ENCODE results near the gene FRRS1L. TPM values are rescaled to one million over a fixed set of nuclear protein-coding genes. Genes with fewer than 3 reads are reported as not detected.
A peak's percentile ranks its signal among the peaks of the same experiment; 100 is the strongest.

Gene FRRS1L
- total RNA-seq, 4 donors from 2014 or later = 0.40 to 0.96 (median 0.64) TPM; not detected in 1

GRCh38 chr9:109113892-109114609, 53.0 kb downstream of the FRRS1L start:
- intact Hi-C loops (cut with DNase I; ENCODE audit: low total_unique reads) (no loop called here), in situ Hi-C loops (cut with MboI; ENCODE audit: low pct_ligation_motif_present in 1 of 4, low pct_unique_long_range_greater_than_20kb in 1 of 4, low sequenced_read_pairs in 3 of 4) (no loop called here)
- Histone ChIP-seq H3K27me3 (no peaks in the 10 kb centered on the region), H3K9me3 (no peaks in the 10 kb centered on the region), H3K4me1 (peaks cover 33 to 91% (median 48%) of the 10 kb centered on the region in 4 donors), H3K36me3 (no peaks in the 10 kb centered on the region), H3K27ac (peak overlapping the region; percentile 42 to 77 (median 66)), H3K4me3 (no peak overlapping the region)
- TF ChIP-seq POLR2AphosphoS5 (IDR thresholded peaks at IDR 0.05) (no peak), POLR2A (IDR thresholded peaks at IDR 0.05) (no peak), EP300 (IDR thresholded peaks at IDR 0.05; ENCODE audit: low read depth) (no peak)
- TF ChIP-seq, protein P1, sequence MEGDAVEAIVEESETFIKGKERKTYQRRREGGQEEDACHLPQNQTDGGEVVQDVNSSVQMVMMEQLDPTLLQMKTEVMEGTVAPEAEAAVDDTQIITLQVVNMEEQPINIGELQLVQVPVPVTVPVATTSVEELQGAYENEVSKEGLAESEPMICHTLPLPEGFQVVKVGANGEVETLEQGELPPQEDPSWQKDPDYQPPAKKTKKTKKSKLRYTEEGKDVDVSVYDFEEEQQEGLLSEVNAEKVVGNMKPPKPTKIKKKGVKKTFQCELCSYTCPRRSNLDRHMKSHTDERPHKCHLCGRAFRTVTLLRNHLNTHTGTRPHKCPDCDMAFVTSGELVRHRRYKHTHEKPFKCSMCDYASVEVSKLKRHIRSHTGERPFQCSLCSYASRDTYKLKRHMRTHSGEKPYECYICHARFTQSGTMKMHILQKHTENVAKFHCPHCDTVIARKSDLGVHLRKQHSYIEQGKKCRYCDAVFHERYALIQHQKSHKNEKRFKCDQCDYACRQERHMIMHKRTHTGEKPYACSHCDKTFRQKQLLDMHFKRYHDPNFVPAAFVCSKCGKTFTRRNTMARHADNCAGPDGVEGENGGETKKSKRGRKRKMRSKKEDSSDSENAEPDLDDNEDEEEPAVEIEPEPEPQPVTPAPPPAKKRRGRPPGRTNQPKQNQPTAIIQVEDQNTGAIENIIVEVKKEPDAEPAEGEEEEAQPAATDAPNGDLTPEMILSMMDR (IDR thresholded peaks at IDR 0.05) = no peak
- DNase-seq = no peak
- WGBS, 2 donors (ENCODE audit: low coverage in 1 of 2) = 84 to 88% methylated on average over 12 of the region's 12 CpGs

DNA sequence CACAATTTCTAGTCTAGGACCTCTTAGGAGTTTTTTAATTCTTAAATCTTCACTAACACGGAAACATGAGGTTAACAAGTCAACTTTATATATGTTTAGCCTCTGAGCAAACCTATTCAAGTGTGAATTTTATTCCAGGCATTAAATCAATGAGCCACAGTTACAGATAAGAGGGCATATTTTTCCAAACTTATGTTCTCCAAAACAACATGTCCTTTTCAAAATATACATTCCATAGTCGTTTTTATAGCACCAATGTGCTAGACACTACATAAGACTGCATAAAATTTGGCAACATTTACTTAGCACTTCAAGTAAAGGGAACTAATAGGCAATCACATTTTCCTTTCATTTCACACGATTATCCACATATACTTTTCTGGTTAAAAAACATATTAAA, 53.8 kb downstream of the FRRS1L start:
- H3K9me3 ChIP-seq = no peaks in the 10 kb centered on the region
- peaks cover 33 to 93% (median 47%) of the 10 kb centered on the region in 4 donors for H3K4me1 ChIP-seq
- WGBS, 2 donors (ENCODE audit: low coverage in 1 of 2) = 41 to 42% methylated on average over 3 of the region's 3 CpGs
- peak overlapping the region; percentile 42 to 77 (median 66) for H3K27ac ChIP-seq
- no peak for DNase-seq
- in situ Hi-C loops (cut with MboI; ENCODE audit: low pct_ligation_motif_present in 1 of 4, low pct_unique_long_range_greater_than_20kb in 1 of 4, low sequenced_read_pairs in 3 of 4) = no loop called here
- H3K36me3 ChIP-seq = no peaks in the 10 kb centered on the region
- H3K27me3 ChIP-seq = no peaks in the 10 kb centered on the region
- intact Hi-C loops (cut with DNase I; ENCODE audit: low total_unique reads) = no loop called here
- H3K4me3 ChIP-seq = no peak overlapping the region
- TF ChIP-seq, protein P1 (IDR thresholded peaks at IDR 0.05) = no peak
- TF ChIP-seq EP300 (IDR thresholded peaks at IDR 0.05; ENCODE audit: low read depth) (no peak), POLR2AphosphoS5 (IDR thresholded peaks at IDR 0.05) (no peak), POLR2A (IDR thresholded peaks at IDR 0.05) (no peak)

GRCh38 chr9:109110329-109111021, 56.6 kb downstream of the FRRS1L start:
- H3K4me1 ChIP-seq = peaks cover 29 to 88% (median 46%) of the 10 kb centered on the region in 4 donors
- 41 to 50% methylated on average over 5 of the region's 5 CpGs for WGBS, 2 donors (ENCODE audit: low coverage in 1 of 2)

GRCh38 chr9:109109967-109110328, 57.1 kb downstream of the FRRS1L start:
- Histone ChIP-seq H3K4me1 (peaks cover 29 to 84% (median 45%) of the 10 kb centered on the region in 4 donors), H3K27me3 (no peaks in the 10 kb centered on the region), H3K4me3 (no peak overlapping the region), H3K36me3 (peaks cover 0 to 10% (median 0%) of the 10 kb centered on the region in 4 donors), H3K9me3 (no peaks in the 10 kb centered on the region), H3K27ac (peak overlapping the region; percentile 62 to 77 (median 71))
- no peak for TF ChIP-seq POLR2AphosphoS5 (IDR thresholded peaks at IDR 0.05)
- no peak for TF ChIP-seq POLR2A (IDR thresholded peaks at IDR 0.05)
- TF ChIP-seq, protein P1 (IDR thresholded peaks at IDR 0.05) = no peak
- TF ChIP-seq EP300 (IDR thresholded peaks at IDR 0.05; ENCODE audit: low read depth) = no peak
- intact Hi-C loops (cut with DNase I; ENCODE audit: low total_unique reads) = no loop called here
- in situ Hi-C loops (cut with MboI; ENCODE audit: low pct_ligation_motif_present in 1 of 4, low pct_unique_long_range_greater_than_20kb in 1 of 4, low sequenced_read_pairs in 3 of 4) = no loop called here
- DNase-seq = no peak

More at GRCh38 chr9:109110329-109111021, 56.6 kb downstream of the FRRS1L start:
- no peak for DNase-seq
- peak overlapping the region; percentile 62 to 77 (median 71) for H3K27ac ChIP-seq
- no peaks in the 10 kb centered on the region for H3K27me3 ChIP-seq
- in situ Hi-C loops (cut with MboI; ENCODE audit: low pct_ligation_motif_present in 1 of 4, low pct_unique_long_range_greater_than_20kb in 1 of 4, low sequenced_read_pairs in 3 of 4) (no loop called here), intact Hi-C loops (cut with DNase I; ENCODE audit: low total_unique reads) (no loop called here)
- peaks cover 0 to 5% (median 0%) of the 10 kb centered on the region in 4 donors for H3K36me3 ChIP-seq
- no peak for TF ChIP-seq POLR2A (IDR thresholded peaks at IDR 0.05)
- no peak for TF ChIP-seq POLR2AphosphoS5 (IDR thresholded peaks at IDR 0.05)
- TF ChIP-seq, protein P1 (IDR thresholded peaks at IDR 0.05) = no peak
- no peak for TF ChIP-seq EP300 (IDR thresholded peaks at IDR 0.05; ENCODE audit: low read depth)
- H3K9me3 ChIP-seq = no peaks in the 10 kb centered on the region
- H3K4me3 ChIP-seq = no peak overlapping the region
